ENCODE measurements around the gene RSPH1. TPM values are rescaled to one million over a fixed set of nuclear protein-coding genes. Genes with fewer than 3 reads are reported as not detected.
A peak's percentile ranks its signal among the peaks of the same experiment; 100 is the strongest.

RSPH1 gene
- total RNA-seq, 4 donors from 2014 or later, result 0.80 to 10.0 (median 8.0) TPM

DNA sequence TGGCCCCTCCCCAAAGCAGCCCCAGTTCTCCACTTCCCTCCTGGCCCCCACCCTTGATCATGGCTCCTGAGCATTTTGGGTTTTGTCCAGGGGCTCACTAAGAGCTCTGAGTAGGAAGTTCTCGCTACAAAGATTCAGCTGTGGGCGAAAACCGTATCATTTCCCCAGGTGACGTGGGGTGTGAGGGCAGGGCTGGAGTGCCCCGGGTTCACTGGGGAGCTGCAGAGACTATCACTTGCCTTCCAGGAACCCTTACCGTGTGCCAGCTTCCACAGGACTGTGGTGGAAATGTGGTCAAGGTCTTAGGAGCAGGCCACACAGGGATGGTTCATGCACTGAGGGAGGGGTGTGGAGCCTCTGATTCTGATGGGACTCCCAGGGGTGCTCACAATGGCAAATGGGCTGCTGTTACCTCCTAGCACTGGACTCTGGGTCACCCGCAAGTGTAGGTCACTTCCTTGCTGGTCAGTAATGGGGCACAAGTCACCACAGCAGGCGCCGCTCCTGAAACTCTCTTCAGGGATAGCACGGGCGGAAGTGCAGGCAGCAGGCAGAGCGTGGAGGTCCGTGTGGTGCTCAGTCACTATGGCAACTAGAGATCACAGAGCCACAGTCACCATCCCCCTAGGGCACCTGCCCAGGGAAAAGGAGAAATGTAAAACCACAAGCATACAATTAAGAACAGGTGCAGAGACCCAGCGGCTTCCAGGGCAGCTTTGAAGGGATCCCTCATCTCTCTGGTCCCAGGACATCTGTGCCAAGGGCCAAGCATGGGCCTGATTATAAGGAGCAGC is 35.4 kb downstream of the RSPH1 start:
- in situ Hi-C loops (cut with MboI; ENCODE audit: low pct_ligation_motif_present in 1 of 4, low pct_unique_long_range_greater_than_20kb in 1 of 4, low sequenced_read_pairs in 3 of 4), result loop anchor here in 1 of 4 donors (10.0 to 25.0 kb wide), 2 partner anchors 74 to 298 kb away; no protein-coding TSS in a partner anchor

DNA sequence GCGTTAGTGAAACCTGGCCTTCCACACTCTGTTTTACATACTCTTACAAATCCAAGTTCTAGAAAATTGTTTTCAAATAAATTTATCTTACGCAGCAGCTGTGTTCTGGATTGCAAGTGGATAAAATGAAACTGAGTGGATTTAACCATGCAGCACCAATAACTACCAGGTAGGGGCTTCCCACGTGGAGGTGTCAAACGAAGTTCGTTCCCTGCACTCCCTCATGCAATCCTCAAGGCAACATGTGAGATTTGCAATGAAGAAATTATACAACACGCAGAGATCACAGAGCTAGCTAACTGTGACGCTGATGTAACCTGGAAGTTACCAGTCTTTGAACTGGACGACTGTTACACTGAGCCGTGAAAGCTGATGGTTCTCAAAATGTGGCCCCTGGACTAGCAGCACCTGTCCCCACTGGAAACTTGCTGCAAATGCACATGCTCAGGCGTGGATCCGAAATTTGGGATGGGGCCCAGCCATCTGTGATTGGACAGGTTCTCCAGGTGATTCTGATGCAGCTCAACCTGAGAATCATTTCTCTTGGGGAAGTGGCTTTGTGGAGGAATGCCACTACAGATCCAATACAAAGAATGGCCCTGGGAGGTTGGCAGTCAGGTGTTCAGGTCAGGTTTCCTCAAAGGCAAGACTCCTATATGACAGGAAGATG is 36.3 kb downstream of the RSPH1 start:
- 67 to 75% methylated on average over 1 to 11 of the region's 11 CpGs for WGBS, 2 donors (ENCODE audit: low coverage in 1 of 2)
- no peaks in the 10 kb centered on the region for H3K27me3 ChIP-seq
- no peaks in the 10 kb centered on the region for H3K36me3 ChIP-seq
- H3K4me3 ChIP-seq, result no peak overlapping the region
- H3K9me3 ChIP-seq, result no peaks in the 10 kb centered on the region
- peak; percentile 7 for DNase-seq
- intact Hi-C loops (cut with DNase I; ENCODE audit: low total_unique reads) (no loop called here), in situ Hi-C loops (cut with MboI; ENCODE audit: low pct_ligation_motif_present in 1 of 4, low pct_unique_long_range_greater_than_20kb in 1 of 4, low sequenced_read_pairs in 3 of 4) (loop anchor here in 1 of 4 donors (10.0 to 25.0 kb wide), 2 partner anchors 75 to 297 kb away; no protein-coding TSS in a partner anchor)
- peaks cover 12 to 69% (median 48%) of the 10 kb centered on the region in 4 donors for H3K4me1 ChIP-seq
- TF ChIP-seq POLR2A (IDR thresholded peaks at IDR 0.05) (no peak), CTCF (IDR thresholded peaks at IDR 0.05) (no peak), EP300 (IDR thresholded peaks at IDR 0.05; ENCODE audit: low read depth) (no peak), POLR2AphosphoS5 (IDR thresholded peaks at IDR 0.05) (no peak)
- H3K27ac ChIP-seq, result peak overlapping the region; percentile 78 to 87 (median 83)

More for the DNA sequence above, 35.4 kb downstream of the RSPH1 start:
- H3K9me3 ChIP-seq, result no peaks in the 10 kb centered on the region
- TF ChIP-seq POLR2AphosphoS5 (IDR thresholded peaks at IDR 0.05) (peak in 2 of 3 donors; percentile 25 to 52), EP300 (IDR thresholded peaks at IDR 0.05; ENCODE audit: low read depth) (no peak)
- H3K4me3 ChIP-seq, result no peak overlapping the region
- DNase-seq, result peak; percentile 61
- WGBS, 2 donors (ENCODE audit: low coverage in 1 of 2), result 58% methylated on average over 14 of the region's 14 CpGs; no CpG with 5 or more reads in 1 of the 2 donors
- H3K4me1 ChIP-seq, result peaks cover 20 to 78% (median 56%) of the 10 kb centered on the region in 4 donors
- H3K36me3 ChIP-seq, result no peaks in the 10 kb centered on the region
- intact Hi-C loops (cut with DNase I; ENCODE audit: low total_unique reads), result no loop called here
- no peaks in the 10 kb centered on the region for H3K27me3 ChIP-seq
- peak overlapping the region; percentile 78 to 87 (median 83) for H3K27ac ChIP-seq

DNA sequence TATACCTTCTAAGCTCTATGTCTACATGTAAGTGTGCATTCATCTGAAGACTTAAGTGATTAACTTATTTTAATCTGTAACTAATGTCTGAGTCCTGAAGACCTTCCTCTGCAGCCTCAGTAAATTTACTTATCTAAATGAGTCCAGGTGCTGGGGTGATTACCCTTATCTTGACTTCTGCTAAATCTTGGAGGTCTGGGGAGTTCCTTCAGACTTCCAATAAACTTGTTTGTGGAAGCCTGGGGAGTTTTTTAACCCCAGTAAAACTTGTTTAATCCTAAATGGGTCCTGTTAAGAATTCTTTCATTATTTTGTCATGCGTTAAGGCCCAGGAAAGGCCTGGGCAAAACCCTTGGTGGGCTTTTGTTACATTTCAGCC is 37.0 kb downstream of the RSPH1 start:
- Histone ChIP-seq H3K4me1 (peaks cover 12 to 63% (median 42%) of the 10 kb centered on the region in 4 donors), H3K27ac (peak overlapping the region; percentile 78 to 87 (median 83)), H3K4me3 (no peak overlapping the region), H3K27me3 (no peaks in the 10 kb centered on the region), H3K36me3 (no peaks in the 10 kb centered on the region), H3K9me3 (no peaks in the 10 kb centered on the region)
- intact Hi-C loops (cut with DNase I; ENCODE audit: low total_unique reads), result no loop called here
- WGBS, 2 donors (ENCODE audit: low coverage in 1 of 2), result 57 to 75% methylated on average over 1 of the region's 1 CpG
- peak; percentile 6 for DNase-seq
- in situ Hi-C loops (cut with MboI; ENCODE audit: low pct_ligation_motif_present in 1 of 4, low pct_unique_long_range_greater_than_20kb in 1 of 4, low sequenced_read_pairs in 3 of 4), result loop anchor here in 1 of 4 donors (25.0 kb wide), 1 partner anchor 297 kb away; no protein-coding TSS in a partner anchor
- TF ChIP-seq EP300 (IDR thresholded peaks at IDR 0.05; ENCODE audit: low read depth) (no peak), POLR2AphosphoS5 (IDR thresholded peaks at IDR 0.05) (no peak), POLR2A (IDR thresholded peaks at IDR 0.05) (no peak), CTCF (IDR thresholded peaks at IDR 0.05) (no peak)

DNA sequence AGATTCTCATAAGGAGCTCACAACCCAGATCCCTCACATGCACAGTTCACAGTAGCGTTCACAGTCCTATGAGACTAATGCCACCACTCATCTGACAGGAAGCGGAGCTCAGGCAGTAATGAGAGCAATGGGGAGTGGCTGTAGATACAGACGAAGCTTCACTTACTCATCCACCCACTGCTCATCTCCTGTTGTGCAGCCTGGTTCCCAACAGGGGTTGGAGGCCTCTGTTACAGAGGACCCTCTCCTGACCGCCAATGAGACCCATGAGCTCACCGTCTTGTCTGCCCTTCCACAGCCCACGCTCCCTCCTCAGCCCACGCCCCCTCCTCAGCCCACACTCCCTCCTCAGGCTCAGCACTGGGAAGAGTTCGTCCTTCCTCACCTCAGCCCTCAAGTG is 39.6 kb downstream of the RSPH1 start:
- Histone ChIP-seq H3K4me1 (peaks cover 12 to 42% (median 21%) of the 10 kb centered on the region in 4 donors), H3K4me3 (no peak overlapping the region), H3K27me3 (no peaks in the 10 kb centered on the region), H3K9me3 (no peaks in the 10 kb centered on the region), H3K27ac (peak overlapping the region in 1 of 4 donors; percentile 41), H3K36me3 (no peaks in the 10 kb centered on the region)
- 80 to 83% methylated on average over 1 to 8 of the region's 8 CpGs for WGBS, 2 donors (ENCODE audit: low coverage in 1 of 2)
- TF ChIP-seq EP300 (IDR thresholded peaks at IDR 0.05; ENCODE audit: low read depth) (no peak), POLR2AphosphoS5 (IDR thresholded peaks at IDR 0.05) (peak in 1 of 3 donors; percentile 66), CTCF (IDR thresholded peaks at IDR 0.05) (no peak), POLR2A (IDR thresholded peaks at IDR 0.05) (no peak)
- in situ Hi-C loops (cut with MboI; ENCODE audit: low pct_ligation_motif_present in 1 of 4, low pct_unique_long_range_greater_than_20kb in 1 of 4, low sequenced_read_pairs in 3 of 4), result loop anchor here in 1 of 4 donors (25.0 kb wide), 1 partner anchor 294 kb away; no protein-coding TSS in a partner anchor
- intact Hi-C loops (cut with DNase I; ENCODE audit: low total_unique reads), result no loop called here
- peak; percentile 51 for DNase-seq

Data from transverse colon (tissue), 4 donors.